Measurements from ENCODE around the gene ROBO2. TPM values are rescaled to one million over a fixed set of nuclear protein-coding genes. Genes with fewer than 3 reads are reported as not detected.

Gene ROBO2
- polyA plus RNA-seq, 1 donor from 2014 or later: 55.5 TPM

- H3K9me3 ChIP-seq (ENCODE audit: low read length): no peaks in the 10 kb centered on the region
- no peak overlapping the region for H2AFZ ChIP-seq (ENCODE audit: low read depth, low read length)
- no peaks in the 10 kb centered on the region for H3K9me2 ChIP-seq (ENCODE audit: insufficient read depth, low read length)
- no peak overlapping the region for H3K27ac ChIP-seq (ENCODE audit: low read length)
- no peak overlapping the region for H3K4me2 ChIP-seq (ENCODE audit: low read length)
- no peaks in the 10 kb centered on the region for H4K20me1 ChIP-seq (ENCODE audit: insufficient read depth)
- no peak overlapping the region for H3K9ac ChIP-seq (ENCODE audit: low read length)
- no peak overlapping the region for H3K4me3 ChIP-seq (ENCODE audit: low read length)
- H3K27me3 ChIP-seq (ENCODE audit: insufficient read depth, low read depth, low read length): no peaks in the 10 kb centered on the region
- TF ChIP-seq TAF1 (IDR thresholded peaks at IDR 0.05; ENCODE audit: low read depth): no peak
- TF ChIP-seq CTCF (IDR thresholded peaks at IDR 0.05; ENCODE audit: poor library complexity, severe bottlenecking): no peak
- TF ChIP-seq RAD21 (conservative IDR thresholded peaks at IDR 0.05): no peak
- TF ChIP-seq REST (IDR thresholded peaks at IDR 0.05; ENCODE audit: borderline replicate concordance): no peak
- TF ChIP-seq EZH2 (IDR thresholded peaks at IDR 0.05; ENCODE audit: borderline replicate concordance, insufficient read depth, low read length, poor library complexity, severe bottlenecking): no peak
- TF ChIP-seq SMC3 (conservative IDR thresholded peaks at IDR 0.05; ENCODE audit: poor library complexity): no peak
- TF ChIP-seq MXI1 (conservative IDR thresholded peaks at IDR 0.05; ENCODE audit: poor library complexity, severe bottlenecking): no peak
- TF ChIP-seq POLR2AphosphoS5 (IDR thresholded peaks at IDR 0.05): no peak
- TF ChIP-seq EP300 (conservative IDR thresholded peaks at IDR 0.05; ENCODE audit: poor library complexity, severe bottlenecking): no peak
- peaks cover 65% of the 10 kb centered on the region for H3K79me2 ChIP-seq (replicated peaks; ENCODE audit: insufficient read depth, low read length)
- H3F3A ChIP-seq (ENCODE audit: insufficient read depth, low read length, poor library complexity, severe bottlenecking): no peaks in the 10 kb centered on the region
- H3K36me3 ChIP-seq (ENCODE audit: insufficient read depth, low read length): no peaks in the 10 kb centered on the region
Measured at GRCh38 chr3:77048186-77048585, 8.3 kb downstream of the ROBO2 start.

GRCh38 chr3:77051591-77051990, 11.7 kb downstream of the ROBO2 start:
- no peaks in the 10 kb centered on the region for H3K36me3 ChIP-seq (ENCODE audit: insufficient read depth, low read length)
- H3K4me3 ChIP-seq (ENCODE audit: low read length): peak overlapping the region; percentile 15
- no peaks in the 10 kb centered on the region for H3F3A ChIP-seq (ENCODE audit: insufficient read depth, low read length, poor library complexity, severe bottlenecking)
- no peak overlapping the region for H3K27ac ChIP-seq (ENCODE audit: low read length)
- H3K9me3 ChIP-seq (ENCODE audit: low read length): no peaks in the 10 kb centered on the region
- H3K4me2 ChIP-seq (ENCODE audit: low read length): no peak overlapping the region
- no peaks in the 10 kb centered on the region for H3K9me2 ChIP-seq (ENCODE audit: insufficient read depth, low read length)
- no peaks in the 10 kb centered on the region for H3K27me3 ChIP-seq (ENCODE audit: insufficient read depth, low read depth, low read length)
- TF ChIP-seq RAD21 (conservative IDR thresholded peaks at IDR 0.05) (no peak), EP300 (conservative IDR thresholded peaks at IDR 0.05; ENCODE audit: poor library complexity, severe bottlenecking) (no peak), SMC3 (conservative IDR thresholded peaks at IDR 0.05; ENCODE audit: poor library complexity) (no peak), CTCF (IDR thresholded peaks at IDR 0.05; ENCODE audit: poor library complexity, severe bottlenecking) (no peak), REST (IDR thresholded peaks at IDR 0.05; ENCODE audit: borderline replicate concordance) (no peak), POLR2AphosphoS5 (IDR thresholded peaks at IDR 0.05) (no peak), TAF1 (IDR thresholded peaks at IDR 0.05; ENCODE audit: low read depth) (no peak), MXI1 (conservative IDR thresholded peaks at IDR 0.05; ENCODE audit: poor library complexity, severe bottlenecking) (no peak), EZH2 (IDR thresholded peaks at IDR 0.05; ENCODE audit: borderline replicate concordance, insufficient read depth, low read length, poor library complexity, severe bottlenecking) (no peak)
- H2AFZ ChIP-seq (ENCODE audit: low read depth, low read length): no peak overlapping the region
- H3K9ac ChIP-seq (ENCODE audit: low read length): no peak overlapping the region
- no peaks in the 10 kb centered on the region for H4K20me1 ChIP-seq (ENCODE audit: insufficient read depth)
- H3K79me2 ChIP-seq (replicated peaks; ENCODE audit: insufficient read depth, low read length): peaks cover 37% of the 10 kb centered on the region
